Middle frontal gyrus (tissue), 1 donor: Measurements from ENCODE around the gene ATAD3B.
"Not testable (repeated sequence)": the region's sequence is repeated elsewhere in the genome, so short reads cannot be mapped to it uniquely, and the experiment has no call there.

Experiments used
- DNase-seq: peaks from one replicate; pipeline ENCODE4 v3.0.0-alpha.2; 2015; ENCODE audit warnings: low spot score; ENCODE audit errors: extremely low spot score

ATAD3B gene

DNA sequence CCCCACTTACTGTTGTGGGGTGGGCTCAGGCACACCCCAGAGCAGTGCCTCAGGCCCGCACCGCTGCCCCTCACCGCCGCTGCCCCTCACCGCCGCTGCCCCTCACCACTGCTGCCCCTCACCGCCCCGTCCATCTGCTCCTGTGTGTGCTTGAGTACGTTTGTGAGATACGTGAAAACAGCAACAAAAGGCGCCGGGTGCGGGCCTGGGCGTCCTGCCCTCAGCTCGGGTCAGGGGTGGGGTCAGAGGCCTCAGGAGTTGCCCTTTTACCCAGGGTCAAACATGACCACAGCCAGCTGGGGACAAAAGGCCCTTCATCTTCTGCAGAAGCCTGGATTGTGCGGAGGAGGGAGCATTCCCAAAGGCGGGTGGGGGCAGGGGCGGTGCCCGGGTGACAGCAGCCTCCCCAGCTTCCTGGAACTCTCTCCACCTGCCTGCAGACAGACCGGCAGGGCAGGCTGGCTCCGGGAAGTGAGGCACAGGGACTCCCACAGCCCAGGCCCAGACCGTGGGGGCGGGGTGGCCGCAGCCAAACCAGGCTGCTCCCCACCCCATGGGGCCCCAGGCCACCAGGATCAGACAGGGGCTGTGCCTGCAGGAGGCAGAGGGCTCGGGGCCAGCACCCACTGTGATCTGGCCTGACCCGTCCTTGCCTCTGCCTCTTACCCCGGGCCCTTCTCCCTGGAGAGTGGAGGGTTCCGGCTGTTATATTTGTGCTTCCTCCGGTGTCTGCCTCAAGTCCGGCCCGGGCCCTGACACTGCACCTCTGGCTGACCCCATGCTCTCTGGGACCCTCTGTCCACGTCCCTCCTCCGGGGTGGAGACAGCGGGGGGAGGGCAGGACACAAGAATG is 38.4 kb upstream of the ATAD3B start:
- no peak for DNase-seq

DNA sequence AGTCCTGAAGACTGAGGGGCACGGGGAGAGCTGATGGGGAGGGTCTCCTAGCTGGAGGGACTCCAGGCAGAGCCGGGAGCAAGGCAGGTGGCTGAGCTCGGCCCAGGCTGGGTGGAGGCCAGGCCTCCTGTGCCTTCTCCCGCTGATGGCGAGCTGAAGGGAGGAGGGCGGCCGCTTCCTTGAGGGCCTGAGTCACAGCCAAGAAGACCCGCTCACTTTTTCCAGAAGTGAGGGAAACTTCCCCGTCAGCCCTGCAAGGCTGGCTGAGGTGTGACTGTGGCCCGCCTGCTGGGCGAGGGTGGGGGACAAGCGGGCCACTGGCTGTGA is 37.8 kb upstream of the ATAD3B start:
- no peak for DNase-seq

DNA sequence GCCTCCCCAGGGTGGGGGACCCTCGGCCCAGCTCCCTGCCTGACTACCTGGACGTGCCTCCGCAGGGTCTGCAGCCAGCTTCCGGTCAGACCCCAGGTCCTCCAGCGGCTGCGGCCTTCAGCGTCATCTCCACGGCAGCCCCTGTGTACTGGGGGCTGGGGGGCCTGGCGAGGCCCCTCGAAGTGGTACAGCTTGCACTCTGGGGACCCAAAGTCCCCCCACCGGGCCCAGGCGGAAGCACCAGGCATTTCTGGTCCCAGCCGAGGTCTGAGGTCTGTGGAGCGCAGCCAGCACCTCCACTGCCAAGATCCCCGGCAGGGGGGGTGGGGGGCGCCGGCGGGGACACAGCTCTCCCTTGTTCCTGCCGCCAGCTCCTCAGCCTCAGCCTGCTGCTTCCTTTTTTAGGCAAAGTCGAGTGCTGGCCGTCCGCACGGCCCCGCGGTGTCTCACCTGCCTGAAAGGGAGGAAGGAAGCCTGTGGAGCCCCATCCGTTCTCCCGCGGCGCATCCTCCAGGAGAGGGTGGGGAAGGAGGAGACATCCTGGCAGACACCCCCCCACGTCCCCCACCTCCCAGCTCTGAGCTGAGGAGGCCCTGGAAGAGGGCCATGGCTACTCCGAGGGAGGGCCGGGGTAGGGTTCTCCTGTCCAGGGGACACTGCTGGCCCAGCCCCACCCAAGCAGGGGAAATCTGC is 37.3 kb upstream of the ATAD3B start:
- DNase-seq, result no peak

DNA sequence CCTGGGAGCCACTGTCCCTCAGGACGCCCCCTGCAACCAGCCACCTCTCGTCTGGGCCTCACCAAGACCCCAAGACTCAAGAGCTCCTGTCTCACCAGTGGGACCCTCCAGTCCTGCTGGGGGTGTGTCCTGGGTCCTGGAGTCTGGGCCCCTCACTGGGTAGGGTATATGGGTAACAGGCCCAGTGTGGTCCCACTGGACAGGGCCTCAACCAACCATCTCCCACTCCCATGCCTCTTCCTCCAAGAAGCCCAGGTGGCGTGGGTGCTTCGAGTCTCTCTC is 36.8 kb upstream of the ATAD3B start:
- DNase-seq, result no peak

DNA sequence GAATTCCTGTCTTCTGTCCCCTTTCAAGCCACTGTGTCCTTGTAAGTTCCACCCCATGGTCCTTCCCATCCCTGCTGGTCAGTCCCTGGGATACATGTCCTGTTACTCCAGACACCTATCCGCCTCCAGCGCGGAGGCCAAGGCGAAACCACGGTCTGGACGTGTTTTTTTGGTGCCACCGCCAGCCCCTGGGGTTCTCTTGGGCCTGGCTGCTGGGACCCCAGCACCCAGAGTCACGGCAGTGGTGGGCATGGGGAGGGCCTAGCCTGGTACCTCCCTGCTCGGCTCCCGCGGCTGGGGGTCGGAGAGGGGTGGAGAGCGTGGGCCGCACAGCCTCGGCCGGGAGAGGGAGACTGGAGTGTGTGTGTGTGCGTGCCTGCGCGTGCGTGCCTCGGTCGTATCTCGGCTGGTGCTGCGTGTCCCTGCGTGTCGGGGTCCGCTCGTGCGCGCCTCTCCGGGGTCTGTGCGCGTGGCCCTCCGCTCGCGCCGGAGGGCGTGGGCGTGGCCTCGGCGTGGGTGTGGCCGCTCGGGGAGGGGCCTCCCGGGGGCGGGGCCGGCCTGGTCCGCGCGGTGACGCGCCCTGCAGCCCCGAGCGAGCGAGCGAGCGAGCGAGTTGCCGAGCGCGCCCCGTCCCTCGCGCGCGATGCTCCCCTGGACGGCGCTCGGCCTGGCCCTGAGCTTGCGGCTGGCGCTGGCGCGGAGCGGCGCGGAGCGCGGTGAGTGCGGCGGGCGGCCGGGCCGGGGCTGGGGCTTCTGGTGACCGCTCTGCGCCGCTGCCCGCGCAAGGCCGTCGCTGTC is 36.3 kb upstream of the ATAD3B start, which contains the start of gene VWA1:
Gene VWA1, plus strand, starts transcription at position 585 of the 798 bp plus-strand sequence. Its CDS starts 59 bp downstream, at position 644.
- no peak for DNase-seq

DNA sequence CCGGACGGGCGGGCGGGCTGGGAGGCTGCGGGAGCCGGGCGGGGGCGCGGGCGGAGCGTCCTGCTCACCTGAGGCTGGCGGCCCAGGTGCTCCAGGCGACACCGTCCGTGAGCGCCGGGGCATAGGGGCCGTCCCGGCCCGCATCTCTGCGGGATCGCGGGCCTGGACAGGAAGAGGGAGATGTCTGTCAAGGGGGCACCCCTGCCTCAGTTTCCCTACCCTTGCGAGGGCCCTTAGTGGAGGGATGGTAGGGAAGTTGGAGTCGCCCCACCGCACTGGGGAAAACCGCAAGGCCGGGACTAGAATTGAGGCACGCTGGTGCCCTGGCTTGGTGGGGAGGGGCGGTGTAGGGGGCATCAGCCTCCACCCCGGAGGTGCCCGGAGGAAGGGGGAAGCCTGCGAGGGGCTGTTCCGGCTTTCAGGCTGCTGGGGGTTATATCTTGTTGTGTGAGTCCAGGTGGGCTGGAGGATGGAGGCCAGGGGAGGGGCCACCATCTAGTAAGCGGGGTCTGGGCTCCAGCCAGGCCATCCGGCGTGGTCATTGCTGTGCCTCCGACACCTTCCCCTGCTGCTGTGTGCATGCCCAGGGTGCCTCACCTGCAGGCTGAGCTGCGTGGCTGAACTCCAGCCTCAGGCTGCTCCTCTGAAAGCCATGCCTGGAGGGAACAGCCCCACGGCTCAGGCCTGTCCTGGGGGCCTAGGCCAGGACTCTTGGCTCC is 35.5 kb upstream of the ATAD3B start:
- no peak for DNase-seq

DNA sequence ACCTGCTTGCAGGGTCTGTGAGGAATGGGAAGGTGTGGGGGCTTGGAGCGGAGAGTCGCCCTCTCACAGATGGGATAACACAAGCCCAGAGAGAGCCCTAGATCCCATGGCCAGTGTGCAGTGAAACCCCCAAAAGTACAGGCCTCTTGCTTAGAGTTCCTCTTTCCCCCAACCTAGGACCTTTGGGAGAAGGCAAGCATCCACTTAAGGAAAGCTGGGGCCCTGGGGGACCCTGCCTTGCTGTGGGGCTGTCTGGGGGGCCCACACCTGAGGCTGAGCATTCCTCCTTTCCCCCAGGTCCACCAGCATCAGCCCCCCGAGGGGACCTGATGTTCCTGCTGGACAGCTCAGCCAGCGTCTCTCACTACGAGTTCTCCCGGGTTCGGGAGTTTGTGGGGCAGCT is 34.9 kb upstream of the ATAD3B start:
- no peak for DNase-seq

DNA sequence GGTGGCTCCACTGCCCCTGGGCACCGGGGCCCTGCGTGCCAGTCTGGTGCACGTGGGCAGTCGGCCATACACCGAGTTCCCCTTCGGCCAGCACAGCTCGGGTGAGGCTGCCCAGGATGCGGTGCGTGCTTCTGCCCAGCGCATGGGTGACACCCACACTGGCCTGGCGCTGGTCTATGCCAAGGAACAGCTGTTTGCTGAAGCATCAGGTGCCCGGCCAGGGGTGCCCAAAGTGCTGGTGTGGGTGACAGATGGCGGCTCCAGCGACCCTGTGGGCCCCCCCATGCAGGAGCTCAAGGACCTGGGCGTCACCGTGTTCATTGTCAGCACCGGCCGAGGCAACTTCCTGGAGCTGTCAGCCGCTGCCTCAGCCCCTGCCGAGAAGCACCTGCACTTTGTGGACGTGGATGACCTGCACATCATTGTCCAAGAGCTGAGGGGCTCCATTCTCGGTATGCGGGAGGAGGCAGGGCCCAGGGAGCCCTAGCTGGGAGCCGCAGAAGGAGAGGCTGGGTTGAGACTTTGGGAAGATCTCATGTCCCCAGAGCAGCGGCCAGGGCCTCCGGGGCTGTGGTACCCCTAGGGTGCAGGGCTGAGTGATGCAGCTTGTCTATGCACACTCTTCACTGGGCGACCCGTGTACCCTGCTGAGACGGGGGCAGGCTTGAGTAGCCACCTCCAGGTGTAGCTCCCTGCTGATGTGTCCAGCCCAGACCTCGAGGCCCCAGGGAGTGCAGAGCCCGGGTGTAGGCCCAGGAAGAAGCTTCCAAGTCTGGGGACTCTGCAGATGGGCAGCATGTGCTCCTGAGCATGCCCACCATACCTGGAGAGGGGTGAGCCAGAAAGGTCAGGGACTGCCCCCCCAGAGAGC is 34.3 kb upstream of the ATAD3B start:
- no peak for DNase-seq

DNA sequence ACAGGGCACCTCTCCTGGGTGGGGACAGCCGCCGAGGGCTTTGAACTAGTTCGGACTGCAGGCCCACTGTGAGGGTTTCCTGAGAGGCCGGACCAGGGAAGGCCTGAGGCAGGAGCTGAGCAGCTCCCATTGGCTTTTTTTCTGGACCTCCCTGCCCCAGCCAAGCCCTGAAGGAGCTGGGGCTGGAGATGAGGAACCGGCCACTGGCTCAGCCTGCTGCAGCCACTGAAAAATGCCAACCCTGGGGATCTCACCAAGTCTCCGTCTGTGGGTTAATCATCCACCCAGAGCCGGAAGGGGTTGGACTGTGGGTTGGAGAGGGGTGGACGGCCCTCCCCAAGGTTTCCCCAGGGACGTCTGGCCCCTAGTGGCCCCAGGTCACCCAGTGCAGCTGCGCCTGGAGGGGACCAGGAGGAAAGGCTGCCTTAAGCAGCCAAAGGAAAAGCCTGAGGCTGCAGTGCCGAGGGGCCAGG is 33.6 kb upstream of the ATAD3B start:
- no peak for DNase-seq

DNA sequence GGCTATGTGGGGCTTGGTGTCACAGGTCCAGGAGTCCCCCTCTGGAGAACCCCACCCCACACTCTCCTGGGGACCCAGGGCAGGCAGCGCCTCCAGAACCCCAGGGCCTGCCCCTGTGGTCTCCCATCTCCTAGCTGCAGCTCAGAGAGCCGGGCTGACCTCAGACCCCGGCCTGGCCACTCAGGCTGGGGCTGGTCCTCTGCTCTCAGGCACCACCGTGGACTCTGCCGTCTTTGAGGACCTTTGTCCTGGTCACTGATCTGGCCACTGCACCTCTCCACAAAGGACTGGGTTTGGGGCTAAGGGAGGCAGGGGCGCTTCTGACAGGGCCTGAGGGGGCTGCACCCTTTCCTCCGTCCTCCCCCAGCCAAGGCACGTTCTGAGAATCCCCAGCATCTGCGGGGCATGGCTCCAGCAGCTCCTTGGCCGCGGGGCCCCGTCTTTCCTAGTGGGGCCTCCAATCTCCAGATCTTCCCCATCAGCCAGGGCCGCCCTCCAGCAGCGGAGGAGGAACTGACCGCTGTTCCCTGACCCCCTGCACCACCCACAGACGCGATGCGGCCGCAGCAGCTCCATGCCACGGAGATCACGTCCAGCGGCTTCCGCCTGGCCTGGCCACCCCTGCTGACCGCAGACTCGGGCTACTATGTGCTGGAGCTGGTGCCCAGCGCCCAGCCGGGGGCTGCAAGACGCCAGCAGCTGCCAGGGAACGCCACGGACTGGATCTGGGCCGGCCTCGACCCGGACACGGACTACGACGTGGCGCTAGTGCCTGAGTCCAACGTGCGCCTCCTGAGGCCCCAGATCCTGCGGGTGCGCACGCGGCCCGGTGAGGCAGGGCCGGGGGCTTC is 32.8 kb upstream of the ATAD3B start:
- no peak for DNase-seq

DNA sequence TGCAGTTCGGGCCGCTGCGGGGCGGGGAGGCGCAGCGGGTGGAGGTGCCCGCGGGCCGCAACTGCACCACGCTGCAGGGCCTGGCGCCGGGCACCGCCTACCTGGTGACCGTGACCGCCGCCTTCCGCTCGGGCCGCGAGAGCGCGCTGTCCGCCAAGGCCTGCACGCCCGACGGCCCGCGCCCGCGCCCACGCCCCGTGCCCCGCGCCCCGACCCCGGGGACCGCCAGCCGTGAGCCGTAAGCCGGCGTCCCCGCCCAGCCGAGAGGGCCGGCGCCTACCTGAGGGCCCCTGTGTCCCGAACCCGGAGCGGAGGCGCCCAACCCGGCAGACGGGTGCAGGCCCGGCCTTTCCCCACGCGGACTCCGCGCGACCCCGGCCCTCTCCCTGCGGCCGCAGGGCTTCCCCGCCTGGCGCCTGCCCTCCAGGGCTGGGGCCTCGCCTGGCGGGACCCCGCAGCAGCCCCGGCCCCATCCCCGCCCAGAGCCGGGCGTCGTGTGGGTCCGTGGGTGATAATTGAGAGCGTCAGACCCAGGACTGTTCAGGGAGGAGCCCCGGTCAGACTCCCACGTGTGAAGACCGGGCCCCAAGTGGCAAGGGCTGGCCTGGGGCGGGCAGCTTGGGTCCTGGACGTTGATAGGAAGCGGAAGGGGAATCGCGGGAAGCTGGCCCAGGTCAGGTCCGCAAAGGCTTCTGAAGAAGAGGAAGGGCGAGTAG is 31.9 kb upstream of the ATAD3B start:
- no peak for DNase-seq

DNA sequence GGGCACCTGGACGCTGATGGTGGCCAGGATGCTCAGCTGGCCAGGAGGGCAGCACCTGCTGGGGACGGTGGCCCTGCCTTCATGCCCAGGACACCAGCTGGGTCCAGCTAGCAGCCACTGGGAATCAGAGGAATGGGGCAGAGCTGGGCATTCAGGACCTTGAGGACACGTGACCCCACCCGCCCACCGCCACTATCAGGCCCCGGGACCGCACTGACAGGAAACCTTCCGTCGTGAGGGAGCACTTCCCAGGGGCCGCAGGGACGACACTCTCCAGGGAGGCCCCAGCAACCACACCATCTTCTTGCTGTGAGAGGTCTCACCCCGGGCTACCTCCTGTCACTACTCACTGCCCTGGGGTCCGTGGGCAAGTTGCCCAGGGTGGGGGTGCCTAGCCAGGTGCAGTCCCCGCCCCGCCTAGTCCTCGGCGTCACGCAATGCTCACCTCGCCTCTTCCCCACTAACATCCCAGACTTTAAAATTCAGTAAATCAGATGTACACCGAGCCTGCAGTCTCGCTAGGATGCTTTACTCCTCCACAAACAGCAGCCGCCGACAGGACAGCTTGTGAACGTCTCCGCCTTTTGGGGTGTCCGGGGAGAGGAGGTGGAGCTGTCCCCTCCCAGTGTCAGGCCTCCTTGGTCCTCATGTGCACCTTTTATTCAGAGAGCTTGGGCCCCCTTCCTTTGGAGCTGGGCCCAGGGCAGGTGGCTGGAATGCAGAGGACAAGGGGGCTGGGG is 31.1 kb upstream of the ATAD3B start:
- no peak for DNase-seq

DNA sequence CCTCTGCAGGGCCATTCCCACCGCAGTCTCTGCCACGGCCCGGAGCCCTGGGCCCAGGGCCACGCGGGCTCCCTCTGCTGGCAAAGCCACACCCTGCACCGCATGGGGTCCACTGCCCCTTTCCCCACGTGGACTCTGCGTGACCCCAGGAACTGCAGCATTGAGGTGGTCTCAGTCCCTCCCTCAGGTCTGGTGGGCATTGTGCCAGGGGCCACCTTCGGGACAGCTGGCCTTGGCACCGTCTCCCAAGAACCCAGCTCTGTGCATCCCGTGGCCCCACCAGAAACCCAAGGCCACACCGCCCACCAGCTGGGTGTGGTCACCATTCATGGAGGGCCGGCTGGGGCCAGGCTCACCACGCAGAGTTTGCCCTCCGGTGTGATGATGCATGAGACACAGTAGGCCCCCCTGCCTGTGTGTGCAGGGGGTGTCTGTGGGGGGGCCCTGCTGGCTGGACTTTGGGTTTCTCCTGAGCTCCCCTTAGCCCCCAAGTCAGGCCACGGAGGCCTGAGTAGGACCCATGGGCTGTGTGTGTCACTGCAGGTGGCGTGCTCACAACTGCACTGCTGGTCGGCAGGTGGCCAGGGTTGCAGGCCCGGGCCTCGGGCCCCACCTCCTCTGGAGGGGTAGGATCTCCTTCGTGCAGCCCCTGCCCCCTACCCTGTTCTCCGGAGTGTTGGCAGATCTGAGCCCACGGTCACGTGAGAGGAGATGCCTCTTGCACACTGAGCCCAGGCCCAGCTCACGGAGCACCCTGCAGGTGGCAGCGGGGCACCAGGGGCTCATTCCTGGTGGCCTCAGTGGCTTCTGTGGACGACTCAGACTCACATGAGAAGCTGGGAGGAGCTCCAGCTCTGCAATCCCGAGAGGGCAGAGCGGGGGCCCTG is 30.3 kb upstream of the ATAD3B start:
- DNase-seq, result no peak

DNA sequence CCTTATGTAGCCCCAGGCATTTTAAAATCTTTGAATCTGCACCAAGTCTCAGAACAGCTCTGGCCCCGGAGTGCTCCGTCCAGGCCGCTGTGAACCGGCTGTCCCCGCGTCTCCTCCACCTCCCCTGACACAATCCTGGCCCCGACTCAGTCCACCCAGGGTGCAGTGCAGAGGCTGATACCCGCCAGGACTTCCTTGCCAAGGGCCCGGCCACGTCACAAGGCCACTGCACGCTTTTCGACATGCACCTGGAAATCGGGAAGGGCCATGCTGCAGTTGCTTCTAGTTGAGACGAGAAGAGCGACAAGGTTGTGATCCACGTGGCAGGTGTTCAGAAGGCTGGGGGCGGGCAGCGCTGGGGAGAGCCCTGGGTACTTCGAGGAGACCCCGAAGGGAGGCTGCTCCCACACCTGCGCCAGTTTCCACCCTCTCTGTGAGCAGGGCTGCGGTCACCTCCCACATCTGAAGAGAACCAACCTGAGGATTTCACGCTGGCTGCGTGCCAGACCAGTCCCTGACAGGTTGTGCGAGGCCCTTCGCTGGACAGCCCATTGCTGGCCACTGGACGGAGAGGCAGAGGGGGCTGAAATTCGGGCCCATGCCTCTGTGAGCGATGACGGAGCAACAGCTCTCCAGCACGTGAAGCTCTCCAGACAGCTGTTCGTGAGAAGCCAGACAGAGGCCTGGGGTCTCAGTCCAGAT is 29.3 kb upstream of the ATAD3B start:
- DNase-seq, result no peak

DNA sequence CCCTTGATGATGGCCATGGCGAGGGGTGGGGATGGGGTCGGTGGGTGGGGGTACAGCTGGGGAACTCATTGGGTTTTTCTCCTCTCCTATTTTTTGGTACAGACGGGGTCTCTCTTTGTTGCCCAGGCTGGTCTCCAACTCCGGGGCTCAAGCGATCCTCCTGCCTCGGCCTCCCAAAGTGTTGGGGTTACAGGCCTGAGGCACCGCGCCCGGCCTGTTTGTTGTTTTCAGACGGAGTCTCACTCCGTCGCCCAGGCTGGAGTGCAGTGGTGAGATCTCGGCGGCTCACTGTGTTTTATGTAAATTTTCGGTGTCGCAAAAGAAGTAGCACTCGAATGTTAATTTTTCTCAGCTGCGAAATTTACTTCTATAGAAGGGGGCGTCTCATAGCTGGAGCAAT is 24.9 kb upstream of the ATAD3B start:
- not testable (repeated sequence) for DNase-seq

DNA sequence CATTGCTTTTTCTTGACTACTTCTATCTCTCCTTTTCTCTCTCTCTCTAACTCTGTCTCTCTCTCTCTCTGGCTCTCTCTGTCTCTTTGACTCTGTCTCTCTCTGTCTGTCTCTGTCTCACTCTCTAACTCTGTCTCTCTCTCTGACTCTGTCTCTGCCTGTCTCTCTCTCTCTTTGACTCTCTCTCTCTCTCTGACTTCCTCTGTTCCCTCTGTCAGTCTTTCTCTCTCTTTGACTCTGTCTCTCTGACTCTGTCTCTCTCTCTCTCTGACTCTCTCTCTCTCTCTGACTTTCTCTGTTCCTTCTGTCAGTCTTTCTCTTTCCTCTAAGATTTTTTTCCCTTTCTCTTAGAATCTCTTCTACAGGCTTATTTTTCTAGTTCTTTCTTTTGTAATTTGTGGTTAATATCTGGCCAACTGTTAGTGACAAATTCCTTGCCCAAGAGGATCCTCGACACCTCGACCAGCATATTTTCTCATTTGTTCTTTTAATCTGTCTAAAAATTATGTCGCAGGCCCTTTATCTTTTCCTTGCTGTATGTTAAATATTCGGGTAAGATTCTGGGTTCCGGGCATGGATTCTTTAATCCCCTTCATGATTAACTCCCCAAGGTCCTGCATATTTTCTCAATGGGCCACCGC is 22.3 kb upstream of the ATAD3B start, which contains the start of gene ATAD3C:
Gene ATAD3C, plus strand, starts transcription at position 591 of the 641 bp plus-strand sequence. CDS start 995 bp downstream, outside the sequence.
- no peak for DNase-seq
